HUDEP-2 (cell line): ENCODE measurements around the gene COG4.
"Not testable (repeated sequence)": the region's sequence is repeated elsewhere in the genome, so short reads cannot be mapped to it uniquely, and the experiment has no call there.

Experiments used
- DNase-seq, 76 experiments: peaks; one replicate each; lab custom pipeline; 2025; ENCODE audit not compliant: unreplicated experiment in 76 of 76; lab: John Stamatoyannopoulos, UW

Gene COG4

DNA sequence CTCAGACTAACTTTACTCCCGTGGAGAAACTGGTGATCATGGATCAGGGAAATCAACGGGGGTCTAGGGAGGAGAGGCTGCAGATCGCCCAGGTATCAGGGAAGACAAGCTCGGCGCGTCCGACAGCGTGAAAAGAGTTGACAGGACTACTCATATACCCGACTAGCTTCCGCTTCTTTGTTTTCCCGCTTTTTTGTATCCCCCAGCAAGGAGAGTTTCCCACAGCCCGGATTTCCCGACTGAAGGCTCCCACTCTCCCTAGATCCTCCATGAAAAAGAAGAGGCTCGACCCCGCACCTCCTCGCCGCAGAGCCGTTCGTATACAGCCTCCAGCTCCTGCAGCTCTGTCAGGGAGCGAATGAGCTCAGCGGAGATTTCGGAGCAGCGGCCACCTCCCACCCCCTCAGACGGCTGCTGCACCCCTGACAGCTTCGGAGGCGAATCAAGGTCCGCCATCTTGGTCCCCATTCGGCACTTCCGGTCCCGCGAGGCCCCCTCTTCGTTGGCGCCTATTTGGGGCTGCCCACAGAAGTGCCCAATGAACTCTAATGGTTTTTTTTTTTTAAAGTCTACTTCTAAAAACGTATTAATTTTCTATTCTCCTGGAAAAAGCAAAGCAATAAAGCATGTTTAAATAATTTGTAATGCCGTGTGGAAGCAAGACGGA lies at the start of gene COG4:
COG4 (minus strand) TSS at position 479 of the 667 bp plus-strand sequence; CDS start at position 468, 11 bp downstream.
- DNase-seq = peak in 73 of 76 experiments; percentile 28 to 87 (median 71)

DNA sequence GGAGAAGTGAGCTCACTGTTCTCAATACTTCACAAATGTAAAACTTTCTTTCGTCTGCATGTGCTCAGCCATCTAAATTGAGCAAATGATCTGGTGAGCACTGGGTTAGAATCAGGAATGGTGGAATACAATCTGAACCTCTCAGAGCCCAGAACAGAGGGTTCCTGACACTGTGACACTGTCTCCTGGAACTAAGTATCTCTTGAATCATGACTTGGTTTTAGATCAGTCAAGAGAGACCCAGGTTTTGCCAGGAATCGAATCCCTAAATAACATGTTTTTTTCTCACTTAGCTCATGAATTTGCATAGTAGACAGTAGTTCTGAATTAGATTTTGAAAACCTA lies 49.5 kb upstream of the COG4 start:
- DNase-seq = no peak

- no peak for DNase-seq
Observed at GRCh38 chr16:70572050-70572925, 48.9 kb upstream of the COG4 start.

DNA sequence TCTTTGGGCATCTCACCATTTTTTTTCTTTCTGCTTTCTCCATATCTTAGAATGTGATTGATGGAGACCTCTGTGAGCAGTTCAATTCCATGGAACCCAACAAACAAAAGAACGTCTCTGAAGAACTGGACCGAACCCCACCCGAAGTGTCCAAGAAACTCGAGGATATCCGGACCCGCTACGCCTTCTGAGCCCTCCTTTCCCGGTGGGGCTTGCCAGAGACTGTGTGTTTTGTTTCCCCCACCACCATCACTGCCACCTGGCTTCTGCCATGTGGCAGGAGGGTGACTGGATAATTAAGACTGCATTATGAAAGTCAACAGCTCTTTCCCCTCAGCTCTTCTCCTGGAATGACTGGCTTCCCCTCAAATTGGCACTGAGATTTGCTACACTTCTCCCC lies 48.3 kb upstream of the COG4 start:
- DNase-seq = no peak

DNA sequence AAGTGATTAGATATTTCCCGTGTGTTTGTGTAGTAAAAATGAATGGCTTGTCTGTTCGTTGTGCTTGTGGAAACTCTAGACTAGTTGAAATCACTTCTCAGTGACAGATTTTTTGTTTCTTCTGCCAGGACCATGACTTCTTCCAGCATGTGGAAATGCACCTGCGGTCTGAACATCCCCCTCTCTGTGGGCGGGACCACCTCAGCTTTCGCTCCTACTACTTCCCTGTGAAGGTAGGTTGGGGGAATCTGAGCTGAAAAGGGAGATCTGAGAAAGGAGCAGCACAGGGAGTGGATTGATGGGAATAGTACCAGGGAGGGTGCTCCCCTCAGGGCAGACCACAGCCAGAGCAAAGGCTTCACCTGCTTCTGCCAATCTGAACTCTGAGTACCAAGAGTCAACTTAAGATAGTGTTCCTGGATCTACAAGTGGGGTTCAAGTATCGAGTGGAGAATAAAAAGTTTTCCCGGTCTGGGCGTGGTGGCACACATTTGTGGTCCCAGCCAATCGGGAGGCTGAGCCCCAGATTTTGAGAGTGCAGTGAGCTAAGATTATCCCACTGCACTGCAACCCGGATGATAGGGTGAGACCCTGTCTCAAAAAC lies 47.7 kb upstream of the COG4 start:
- DNase-seq = no peak

DNA sequence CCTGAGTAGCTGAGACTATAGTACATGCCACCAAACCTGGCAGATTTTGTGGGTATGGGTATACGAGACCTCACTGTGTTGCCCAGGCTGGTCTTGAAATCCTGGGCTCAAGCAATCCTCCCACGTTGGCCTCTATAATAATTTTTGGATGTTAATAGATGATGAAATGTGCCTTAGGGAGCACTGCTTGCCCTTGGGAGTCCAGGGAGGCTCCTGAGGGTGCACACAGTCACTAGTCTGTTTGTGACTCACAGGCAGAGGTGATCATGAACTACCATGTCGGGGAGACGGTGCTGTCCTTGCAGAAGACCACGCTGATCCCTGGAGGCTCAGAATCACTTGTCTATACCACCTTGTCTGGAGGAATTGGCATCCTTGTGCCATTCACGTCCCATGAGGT lies 46.4 kb upstream of the COG4 start:
- DNase-seq = no peak

GRCh38 chr16:70568601-70569237 lies 45.4 kb upstream of the COG4 start:
- DNase-seq = no peak

GRCh38 chr16:70565053-70565452 lies 41.7 kb upstream of the COG4 start:
- DNase-seq = no peak

DNA sequence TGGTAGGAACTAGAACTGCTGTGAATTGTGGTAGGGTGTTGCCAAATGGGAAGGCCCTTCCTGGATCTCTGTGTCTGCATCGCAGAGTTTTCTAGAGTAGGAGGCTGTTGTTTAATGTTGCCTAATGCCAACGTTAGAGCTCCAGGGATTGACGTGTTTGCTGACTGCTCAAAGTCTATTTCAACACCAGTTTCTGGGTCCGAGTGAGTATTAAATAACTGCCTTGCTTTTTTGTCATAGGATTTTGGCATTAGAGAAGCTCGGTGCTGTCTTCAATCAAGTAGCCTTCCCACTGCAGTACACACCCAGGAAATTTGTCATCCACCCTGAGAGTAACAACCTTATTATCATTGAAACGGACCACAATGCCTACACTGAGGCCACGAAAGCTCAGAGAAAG lies 40.3 kb upstream of the COG4 start:
- no peak for DNase-seq

DNA sequence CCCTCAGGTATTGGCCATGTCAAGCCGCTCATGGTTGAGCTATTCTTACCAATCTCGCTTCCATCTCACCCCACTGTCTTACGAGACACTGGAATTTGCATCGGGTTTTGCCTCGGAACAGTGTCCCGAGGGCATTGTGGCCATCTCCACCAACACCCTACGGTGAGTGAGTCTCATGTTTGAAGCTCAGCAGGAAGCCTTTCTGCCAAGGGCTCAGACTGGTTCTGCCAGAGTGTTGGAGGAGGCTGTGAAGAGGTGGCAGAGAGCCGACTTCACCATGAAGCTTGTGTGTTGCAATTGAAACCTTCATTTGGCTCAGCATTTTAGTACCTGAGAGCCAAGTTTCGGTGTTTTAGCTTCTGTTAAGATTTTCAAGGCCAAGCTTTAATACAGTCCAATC lies 38.3 kb upstream of the COG4 start:
- DNase-seq = no peak

DNA sequence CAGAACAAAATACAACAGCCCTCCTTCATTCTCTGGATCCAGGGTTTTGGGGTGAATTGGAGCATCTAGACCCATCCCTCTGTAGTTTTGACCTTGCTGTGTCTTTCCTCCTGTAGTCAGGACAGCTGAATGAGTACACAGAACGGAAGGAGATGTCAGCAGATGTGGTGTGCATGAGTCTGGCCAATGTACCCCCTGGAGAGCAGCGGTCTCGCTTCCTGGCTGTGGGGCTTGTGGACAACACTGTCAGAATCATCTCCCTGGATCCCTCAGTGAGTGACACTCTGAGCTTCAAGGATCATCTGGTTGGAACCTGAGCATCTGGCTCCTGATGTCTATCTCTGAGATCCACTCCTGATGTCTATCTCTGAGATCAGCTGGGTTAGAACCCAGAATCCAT lies 32.7 kb upstream of the COG4 start:
- DNase-seq = no peak

GRCh38 chr16:70553645-70554044 lies 30.3 kb upstream of the COG4 start:
- no peak for DNase-seq

DNA sequence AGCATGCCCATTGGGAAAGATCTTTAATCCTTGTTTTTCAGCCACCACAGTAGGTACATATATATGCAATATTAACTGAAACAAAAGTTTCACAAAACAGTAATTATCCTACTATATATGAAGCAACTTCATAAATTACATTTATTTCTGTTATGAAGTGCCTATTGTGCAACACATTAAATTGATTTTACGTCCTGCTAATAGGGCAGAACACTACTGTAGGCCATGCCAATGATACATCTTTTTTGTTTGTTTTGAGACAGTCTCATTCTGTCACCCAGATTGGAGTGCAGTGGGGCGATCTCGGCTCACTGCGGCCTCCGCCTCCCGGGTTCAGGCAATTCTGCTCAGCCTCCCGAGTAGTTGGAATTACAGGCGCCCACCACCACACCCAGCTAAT lies 29.3 kb upstream of the COG4 start:
- no peak for DNase-seq

DNA sequence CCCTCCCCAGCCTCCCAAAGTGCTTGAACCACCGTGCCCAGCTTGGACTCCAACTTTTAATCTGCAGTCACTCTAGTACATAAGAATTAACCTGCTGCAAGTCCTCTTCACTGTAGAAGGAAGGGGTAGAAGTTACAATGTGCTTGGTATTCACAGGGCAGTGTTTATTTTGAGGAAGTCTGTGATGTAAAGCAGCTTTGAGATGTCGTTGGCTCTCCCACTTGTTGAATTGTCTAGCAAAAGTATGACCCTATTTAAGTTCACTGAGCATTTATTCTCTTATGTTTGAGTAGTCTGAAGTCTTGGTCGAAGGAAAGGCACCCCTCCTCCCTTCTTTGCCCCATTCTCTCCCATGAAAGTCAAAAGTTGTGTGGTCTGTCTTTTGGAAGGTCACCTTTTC lies 28.4 kb upstream of the COG4 start:
- no peak for DNase-seq

DNA sequence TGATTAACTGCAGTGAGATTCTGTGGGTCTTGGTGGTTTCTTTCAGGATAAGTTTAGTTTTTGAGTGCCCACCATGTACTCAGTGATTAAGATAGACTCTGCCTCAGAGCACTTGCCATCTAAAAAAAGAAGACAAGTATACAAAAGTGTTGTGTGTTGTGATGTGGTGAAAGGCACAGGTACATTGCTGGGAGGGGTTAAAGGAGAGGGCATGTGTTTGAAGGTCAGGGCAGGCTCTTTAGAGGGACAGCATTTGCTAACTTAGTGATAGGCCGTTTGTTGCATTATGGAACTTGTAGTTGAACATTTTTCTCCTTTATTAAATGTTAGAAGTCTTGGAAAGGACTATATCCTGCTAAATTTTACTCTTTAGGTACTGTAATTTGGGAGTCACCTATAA lies 26.7 kb upstream of the COG4 start:
- DNase-seq = no peak

- DNase-seq = no peak
Observed at GRCh38 chr16:70548936-70549335, 25.6 kb upstream of the COG4 start.

- no peak for DNase-seq
Observed at GRCh38 chr16:70544548-70544947, 21.2 kb upstream of the COG4 start.

DNA sequence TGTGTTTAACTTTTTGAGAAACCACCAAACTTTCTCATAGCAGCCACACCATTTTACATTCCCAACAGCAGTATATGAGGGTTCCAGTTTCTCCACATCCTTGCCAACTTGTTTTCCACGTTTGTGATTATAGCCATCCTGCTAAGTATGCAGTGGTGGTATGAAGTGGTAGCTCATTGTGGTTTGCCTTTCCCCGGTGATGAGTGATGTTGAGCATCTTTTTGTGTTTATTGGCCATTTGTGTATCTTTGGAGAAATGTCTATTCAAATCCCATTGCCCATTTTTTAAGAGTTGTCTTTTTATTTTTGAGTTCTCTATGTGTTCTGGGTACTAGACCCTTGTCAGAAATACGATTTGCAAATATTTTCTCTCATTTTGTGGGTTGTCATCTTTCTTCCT lies 17.6 kb upstream of the COG4 start:
- no peak for DNase-seq

GRCh38 chr16:70534971-70535370 lies 11.6 kb upstream of the COG4 start:
- peak in 6 of 76 experiments; percentile 9 to 26 (median 14) for DNase-seq

- not testable (repeated sequence) for DNase-seq
Observed at GRCh38 chr16:70529954-70530353, 6.6 kb upstream of the COG4 start.

- peak in 18 of 76 experiments; percentile 4 to 52 (median 34) for DNase-seq
Observed at GRCh38 chr16:70529051-70529777, 5.9 kb upstream of the COG4 start.
